Endothelial cell of umbilical vein (primary cell): ENCODE results near the gene SERGEF. TPM values are rescaled to one million over a fixed set of nuclear protein-coding genes. Genes with fewer than 3 reads are reported as not detected.

Experiments
- BruUV-seq: library from RNA; stranded (reverse); fragments of 400-500 nt; replicated peaks from 2 replicates; lab custom pipeline; 2021; lab: Mats Ljungman, UMichigan
- CTCF ChIA-PET: fragments of 300-600, 350-600 bp; sonication (Branson Sonifier 250); formaldehyde crosslinking; loops from one replicate; lab custom pipeline; 2021; ENCODE audit warnings: antibody characterized with exemption, inconsistent platforms; lab: Charles Lee
- POLR2A ChIA-PET: fragments of 300-600, 350-600 bp; sonication (Branson Sonifier 250); formaldehyde crosslinking; loops from one replicate; lab custom pipeline; 2021; ENCODE audit warnings: antibody characterized with exemption, inconsistent platforms; lab: Charles Lee
- DNase-seq: peaks from one replicate; pipeline ENCODE4 v3.0.0-alpha.2; 2011; ENCODE audit warnings: low read depth, low spot score
- FAIRE-seq: peaks from 2 replicates; lab custom pipeline; 2011; peaks lifted over from hg19 to GRCh38; lab: Jason Lieb, UNC
- H2AFZ ChIP-seq: 2 replicates; pipeline ENCODE4 v1.6.0; 2012; ENCODE audit warnings: low read depth, low read length, control low read depth, inconsistent platforms
- H3K27ac ChIP-seq: 2 replicates; pipeline ENCODE4 v1.5.1; 2011; ENCODE audit warnings: low read depth, mild to moderate bottlenecking, control low read depth, low read length, moderate library complexity; ENCODE audit not compliant: insufficient read depth
- H3K27me3 ChIP-seq, 2 experiments: 2 replicates each; pipeline versions ENCODE4 v1.6.0 to v1.6.1; 2011; ENCODE audit warnings: low read length in 2 of 2, mixed read lengths in 1 of 2; ENCODE audit not compliant: control insufficient read depth in 2 of 2, insufficient read depth in 2 of 2
- H3K36me3 ChIP-seq, 2 experiments: 2 replicates in 1 of 2; 3 replicates in 1 of 2; pipeline ENCODE4 v1.5.1; 2011; ENCODE audit warnings: low read length in 2 of 2, mild to moderate bottlenecking in 1 of 2, moderate library complexity in 1 of 2; ENCODE audit not compliant: control insufficient read depth in 2 of 2, insufficient read depth in 2 of 2; ENCODE audit errors: extremely low read depth in 1 of 2
- H3K4me1 ChIP-seq: 3 replicates; pipeline ENCODE4 v1.5.1; 2011; ENCODE audit warnings: mild to moderate bottlenecking, low read length; ENCODE audit not compliant: control insufficient read depth, insufficient read depth; ENCODE audit errors: extremely low read depth
- H3K4me2 ChIP-seq: 2 replicates; pipeline ENCODE4 v1.6.1; 2011; ENCODE audit warnings: low read length, control low read depth, mixed read lengths; ENCODE audit not compliant: insufficient read depth
- H3K4me3 ChIP-seq, 3 experiments: fragments of 200-600 bp in 1 of 3; sonication (generic), shearing (Covaris generic) in 1 of 3; replicated peaks in 1 of 3; 2 replicates each; pipeline ENCODE4 v1.5.1; 2011 to 2016; ENCODE audit warnings: control low read depth in 3 of 3, low read length in 3 of 3, mild to moderate bottlenecking in 2 of 3, inconsistent platforms in 1 of 3, low read depth in 1 of 3, moderate library complexity in 1 of 3; ENCODE audit not compliant: insufficient read depth in 1 of 3
- H3K79me2 ChIP-seq: 2 replicates; pipeline ENCODE4 v1.6.0; 2012; ENCODE audit warnings: low read length, inconsistent platforms; ENCODE audit not compliant: control insufficient read depth, insufficient read depth
- H3K9ac ChIP-seq: replicated peaks from 2 replicates; pipeline ENCODE3; 2011; ENCODE audit warnings: low read length, control low read depth; ENCODE audit not compliant: insufficient read depth; ENCODE audit errors: extremely low read depth
- H3K9me1 ChIP-seq: replicated peaks from 3 replicates; pipeline ENCODE4 v1.6.0; 2011; ENCODE audit warnings: mild to moderate bottlenecking, low read length; ENCODE audit not compliant: control insufficient read depth, insufficient read depth; ENCODE audit errors: extremely low read depth
- H3K9me3 ChIP-seq: replicated peaks from 2 replicates; pipeline ENCODE4 v1.5.1; 2012; ENCODE audit warnings: low read length, inconsistent platforms; ENCODE audit not compliant: control insufficient read depth, insufficient read depth
- H4K20me1 ChIP-seq: replicated peaks from 2 replicates; pipeline ENCODE3; 2011; ENCODE audit warnings: mild to moderate bottlenecking, low read length; ENCODE audit not compliant: control insufficient read depth, insufficient read depth; ENCODE audit errors: extremely low read depth
- CTCF ChIP-seq, 2 donors: IDR thresholded peaks; 1 replicate in 1 of 2; 2 replicates in 1 of 2; pipeline ENCODE4 v1.5.1; 2011; ENCODE audit warnings: low read length in 2 of 2, mild to moderate bottlenecking in 2 of 2, moderate library complexity in 2 of 2, control low read depth in 1 of 2, inconsistent platforms in 1 of 2, low read depth in 1 of 2; ENCODE audit not compliant: insufficient read depth in 1 of 2; ENCODE audit errors: extremely low read depth in 1 of 2
- EZH2 ChIP-seq: IDR thresholded peaks from 2 replicates; pipeline ENCODE4 v1.6.1; 2012; ENCODE audit warnings: borderline replicate concordance, low read depth, mild to moderate bottlenecking, moderate library complexity, low read length, inconsistent platforms; ENCODE audit not compliant: severe bottlenecking
- FOS ChIP-seq: IDR thresholded peaks from 2 replicates; pipeline ENCODE4 v1.6.1; 2011; ENCODE audit warnings: mild to moderate bottlenecking, low read length, moderate library complexity, borderline replicate concordance; ENCODE audit not compliant: insufficient read depth
- GATA2 ChIP-seq: IDR thresholded peaks from 2 replicates; pipeline ENCODE4 v1.7.0; 2011; ENCODE audit warnings: low read depth, mild to moderate bottlenecking, moderate library complexity, mixed read lengths, low read length; ENCODE audit not compliant: insufficient read length, insufficient read depth
- JUN ChIP-seq: IDR thresholded peaks from 2 replicates; pipeline ENCODE4 v1.6.1; 2011; ENCODE audit warnings: borderline replicate concordance, low read depth; ENCODE audit not compliant: insufficient read length, insufficient read depth
- MAX ChIP-seq: IDR thresholded peaks from 2 replicates; pipeline ENCODE4 v1.6.1; 2011; ENCODE audit not compliant: insufficient read depth, insufficient read length
- MYC ChIP-seq: IDR thresholded peaks from one replicate; pipeline ENCODE4 v1.6.1; 2011; ENCODE audit warnings: mild to moderate bottlenecking, low read depth, low read length
- POLR2A ChIP-seq: IDR thresholded peaks from 2 replicates; pipeline ENCODE4 v1.6.1; 2012; ENCODE audit warnings: low read depth, mild to moderate bottlenecking, control low read depth, low read length
- POLR2AphosphoS5 ChIP-seq: IDR thresholded peaks from 2 replicates; pipeline ENCODE4 v1.6.1; 2012; ENCODE audit warnings: low read depth, mild to moderate bottlenecking, control low read depth, low read length, moderate library complexity; ENCODE audit not compliant: insufficient read depth
- dilution Hi-C: fragments of 300-500 bp; cut with MboI; formaldehyde crosslinking; loops from one replicate; pipeline ENCODE4 v1.15.0; 2019; ENCODE audit warnings: low sequenced_read_pairs; ENCODE audit not compliant: extremely low pct_ligation_motif_present
- intact Hi-C: fragments of 100-400 bp; cut with micrococcal nuclease; formaldehyde crosslinking; loops from one replicate; pipeline ENCODE4 v1.10.0; 2022
- polyA plus RNA-seq, 4 experiments: library from polyadenylated mRNA; depleted of rRNA in 3 of 4; stranded (reverse) in 3 of 4; unstranded in 1 of 4; fragments of >200 nt; gene quantifications; 2 replicates each; pipeline versions ENCODE4 v1.2.1 to v1.2.3, GENCODE V29; 2011 to 2012; ENCODE audit warnings: missing spikeins in 1 of 4
- total RNA-seq: library from RNA; stranded (reverse); gene quantifications from 2 replicates; pipeline ENCODE4 v1.2.3, GENCODE V29; 2021

SERGEF gene
- total and polyA plus RNA-seq, 2 donors (not counting 3 experiments of a cell fraction or from before 2014, with no cell fraction given) = 8.7 to 16.7 TPM

DNA sequence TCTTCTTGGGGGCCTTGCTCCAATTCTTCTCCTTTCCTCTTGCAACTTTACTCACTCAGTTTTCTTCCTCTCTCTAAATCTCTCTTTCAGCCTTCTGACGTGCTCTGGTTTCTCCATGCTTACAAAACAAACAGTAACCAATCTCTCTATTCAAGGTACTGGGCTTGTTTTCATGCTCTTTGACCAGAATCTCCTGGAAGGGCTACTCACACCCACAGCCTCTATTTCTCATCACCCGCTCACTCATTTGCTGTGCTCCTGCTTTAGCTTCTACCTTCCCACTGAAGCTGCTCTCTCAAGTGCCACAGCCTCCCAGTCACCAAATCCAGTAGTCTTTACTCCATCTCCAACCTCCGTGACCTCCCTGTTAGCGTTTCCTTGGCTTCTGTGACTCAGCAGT lies 60.4 kb downstream of the SERGEF start:
- H2AFZ ChIP-seq = no peak overlapping the region
- no peak overlapping the region for H3K4me2 ChIP-seq
- ChIA-PET CTCF (no interaction called here), POLR2A (no interaction called here)
- intact Hi-C loops = no loop called here
- H3K79me2 ChIP-seq = no peaks in the 10 kb centered on the region
- no TSS peak for BruUV-seq
- FAIRE-seq (no peak), DNase-seq (no peak)
- no peaks in the 10 kb centered on the region for H3K27me3 ChIP-seq
- H3K9me1 ChIP-seq = no peaks in the 10 kb centered on the region
- H3K9ac ChIP-seq = no peak overlapping the region
- H3K9me3 ChIP-seq = no peaks in the 10 kb centered on the region
- dilution Hi-C loops = no loop called here
- no peak for TF ChIP-seq GATA2
- TF ChIP-seq EZH2 = no peak
- H4K20me1 ChIP-seq = no peaks in the 10 kb centered on the region
- no peaks in the 10 kb centered on the region for H3K36me3 ChIP-seq
- no peak overlapping the region for H3K4me3 ChIP-seq
- no peak overlapping the region for H3K27ac ChIP-seq
- H3K4me1 ChIP-seq = no peaks in the 10 kb centered on the region

DNA sequence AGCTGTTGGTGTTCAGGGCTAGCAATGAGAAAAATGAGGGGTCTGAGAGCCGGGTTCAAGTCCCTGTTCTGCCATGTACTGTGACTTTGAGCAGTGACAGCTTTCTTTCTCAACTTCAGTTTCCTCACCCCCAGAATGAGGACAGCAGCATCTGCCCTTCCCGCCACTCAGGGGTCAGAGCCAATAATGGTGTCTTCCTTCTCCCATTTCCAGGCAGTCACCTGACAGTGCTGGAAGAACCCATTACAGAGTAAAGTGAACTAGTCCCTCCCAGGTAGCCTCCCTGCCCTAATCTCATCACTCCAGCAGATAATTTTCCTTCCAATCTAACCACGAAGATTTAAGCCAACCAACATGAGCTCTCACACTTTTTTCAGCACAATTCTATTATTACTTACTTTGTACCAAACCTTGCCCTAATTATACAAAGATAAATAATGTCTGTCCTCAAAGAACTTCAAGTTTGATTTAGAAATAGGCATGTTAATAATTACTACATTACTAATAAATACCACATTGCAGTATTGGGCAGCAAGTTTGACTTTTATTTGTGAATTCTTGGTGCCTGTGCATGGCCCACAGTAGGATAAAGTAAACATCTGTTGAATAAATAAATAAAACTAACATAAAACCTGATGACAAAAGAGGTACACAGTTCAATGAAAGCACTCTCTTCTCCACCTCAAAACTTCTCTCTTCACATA lies 61.0 kb downstream of the SERGEF start:
- dilution Hi-C loops = no loop called here
- TF ChIP-seq MYC (no peak), FOS (no peak), POLR2AphosphoS5 (no peak), JUN (no peak), GATA2 (no peak), EZH2 (no peak), MAX (no peak), POLR2A (no peak), CTCF (IDR thresholded peaks at IDR 0.05; ENCODE audit: extremely low read depth in 1 of 2, insufficient read depth in 1 of 2, low read depth in 1 of 2, low read length in 2 of 2) (no peak)
- ChIA-PET CTCF (interaction anchor here (0.8 kb wide), 1 partner anchor 14 kb away, joined by 3 read pairs; no protein-coding TSS in a partner anchor), POLR2A (no interaction called here)
- DNase-seq (no peak), FAIRE-seq (no peak)
- no TSS peak for BruUV-seq
- H3K9ac ChIP-seq = no peak overlapping the region
- no peaks in the 10 kb centered on the region for H3K79me2 ChIP-seq
- no peak overlapping the region for H3K27ac ChIP-seq
- H3K4me2 ChIP-seq = no peak overlapping the region
- no peaks in the 10 kb centered on the region for H3K4me1 ChIP-seq
- no peaks in the 10 kb centered on the region for H3K27me3 ChIP-seq
- intact Hi-C loops = no loop called here
- no peaks in the 10 kb centered on the region for H4K20me1 ChIP-seq
- H3K9me1 ChIP-seq = no peaks in the 10 kb centered on the region
- no peaks in the 10 kb centered on the region for H3K9me3 ChIP-seq
- no peaks in the 10 kb centered on the region for H3K36me3 ChIP-seq
- H2AFZ ChIP-seq = no peak overlapping the region
- H3K4me3 ChIP-seq = no peak overlapping the region
